ENCODE measurements around the gene PSMB5.

Gene PSMB5

GRCh38 chr14:23045419-23046357 is 11.0 kb upstream of the PSMB5 start:
- DNase-seq (ENCODE audit: low read depth in 2 of 3, low spot score in 1 of 3): no peak

GRCh38 chr14:23044840-23045239 is 10.1 kb upstream of the PSMB5 start:
- DNase-seq (ENCODE audit: low read depth in 2 of 3, low spot score in 1 of 3): no peak

DNA sequence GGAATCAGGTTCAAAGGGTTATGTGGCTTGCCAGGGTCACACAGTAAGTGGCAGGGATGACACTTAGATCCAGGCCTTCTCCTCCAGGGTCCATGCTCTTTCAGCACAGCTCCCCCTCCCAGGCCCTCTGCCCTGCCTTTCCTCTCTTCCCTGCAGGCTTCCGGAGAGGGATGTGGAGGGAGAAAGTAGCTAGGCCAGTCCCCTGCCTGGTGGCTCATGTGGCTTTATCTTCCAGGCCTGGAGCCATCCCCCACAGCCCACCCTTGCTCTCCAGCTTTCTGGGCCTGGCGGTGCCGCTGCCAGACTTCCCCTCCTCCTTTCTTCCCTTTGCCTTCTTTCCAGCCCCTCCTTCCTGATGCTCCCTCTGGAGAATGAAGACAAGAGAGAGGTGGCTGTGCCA is 9.1 kb upstream of the PSMB5 start:
- no peak for DNase-seq (ENCODE audit: low read depth in 2 of 3, low spot score in 1 of 3)

GRCh38 chr14:23043145-23043544 is 8.4 kb upstream of the PSMB5 start:
- no peak for DNase-seq (ENCODE audit: low read depth in 2 of 3, low spot score in 1 of 3)

- DNase-seq (ENCODE audit: low read depth in 2 of 3, low spot score in 1 of 3): no peak
Observed at GRCh38 chr14:23042162-23042965, 7.7 kb upstream of the PSMB5 start, which contains the start of gene PSMB11. PSMB11 (plus strand) TSS chr14:23042212; CDS start chr14:23042226, 14 bp downstream.

DNA sequence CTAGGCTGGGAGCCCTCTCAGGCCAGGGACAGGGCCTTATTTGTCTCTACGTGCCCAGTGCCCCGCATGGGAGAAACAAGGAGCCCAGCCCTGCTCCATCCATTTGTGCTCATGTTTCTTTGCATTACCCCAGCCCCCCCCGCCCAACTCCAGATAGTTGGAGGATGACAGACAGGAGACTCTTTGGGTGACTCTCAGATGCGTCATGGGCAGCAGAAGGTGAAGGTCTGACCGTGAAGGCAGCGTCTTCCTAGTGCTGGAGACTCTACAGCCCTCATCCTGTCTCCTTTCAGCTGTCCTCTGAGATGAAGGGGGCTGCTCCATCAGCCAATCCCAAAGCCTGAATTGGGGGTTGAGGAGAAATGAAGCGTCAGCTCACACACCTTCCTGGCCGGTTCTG is 7.0 kb upstream of the PSMB5 start:
- no peak for DNase-seq (ENCODE audit: low read depth in 2 of 3, low spot score in 1 of 3)

DNA sequence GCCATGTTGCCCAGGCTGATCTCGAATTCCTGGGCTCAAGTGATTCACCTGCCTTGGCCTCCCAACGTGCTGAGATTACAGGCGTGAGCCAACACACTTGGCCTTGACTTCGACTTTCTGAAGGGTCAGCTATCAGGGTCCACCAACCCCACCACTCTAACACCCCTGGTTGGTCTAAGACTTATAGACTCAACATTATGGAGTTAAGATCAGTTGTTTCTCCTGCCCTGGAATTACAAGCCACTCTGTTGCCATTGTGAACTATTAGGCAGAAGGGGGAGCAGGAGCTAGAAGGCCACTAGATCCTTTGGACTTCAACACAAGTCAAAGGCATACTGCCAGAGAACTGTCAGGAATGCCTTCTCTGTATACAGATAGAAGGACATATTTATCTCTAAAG is 5.4 kb upstream of the PSMB5 start:
- no peak for DNase-seq (ENCODE audit: low read depth in 2 of 3, low spot score in 1 of 3)

- DNase-seq (ENCODE audit: low read depth in 2 of 3, low spot score in 1 of 3): no peak
Observed at GRCh38 chr14:23035303-23036144, 824 bp upstream of the PSMB5 start.

GRCh38 chr14:23033801-23034497 is 751 bp downstream of the PSMB5 start:
- no peak for DNase-seq (ENCODE audit: low read depth in 2 of 3, low spot score in 1 of 3)

DNA sequence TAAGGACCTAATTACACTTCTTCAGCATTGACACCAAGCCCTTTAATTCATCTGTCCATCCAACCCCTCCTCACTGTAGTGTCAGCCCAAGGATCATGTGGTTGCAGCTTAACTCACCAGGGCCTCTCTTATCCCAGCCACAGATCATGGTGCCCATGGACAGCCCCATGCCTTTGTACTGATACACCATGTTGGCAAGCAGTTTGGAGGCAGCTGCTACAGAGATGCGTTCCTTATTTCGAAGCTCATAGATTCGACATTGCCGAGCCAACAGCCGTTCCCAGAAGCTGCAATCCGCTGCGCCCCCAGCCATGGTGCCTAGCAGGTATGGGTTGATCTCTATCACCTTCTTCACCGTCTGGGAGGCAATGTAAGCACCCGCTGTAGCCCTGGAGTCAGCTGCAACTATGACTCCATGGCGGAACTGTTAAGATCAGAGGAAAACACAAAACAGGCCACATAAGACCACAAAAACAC is 1.4 kb downstream of the PSMB5 start:
- DNase-seq (ENCODE audit: low read depth in 2 of 3, low spot score in 1 of 3): no peak

GRCh38 chr14:23030936-23031335 is 3.8 kb downstream of the PSMB5 start:
- no peak for DNase-seq (ENCODE audit: low read depth in 2 of 3, low spot score in 1 of 3)

DNA sequence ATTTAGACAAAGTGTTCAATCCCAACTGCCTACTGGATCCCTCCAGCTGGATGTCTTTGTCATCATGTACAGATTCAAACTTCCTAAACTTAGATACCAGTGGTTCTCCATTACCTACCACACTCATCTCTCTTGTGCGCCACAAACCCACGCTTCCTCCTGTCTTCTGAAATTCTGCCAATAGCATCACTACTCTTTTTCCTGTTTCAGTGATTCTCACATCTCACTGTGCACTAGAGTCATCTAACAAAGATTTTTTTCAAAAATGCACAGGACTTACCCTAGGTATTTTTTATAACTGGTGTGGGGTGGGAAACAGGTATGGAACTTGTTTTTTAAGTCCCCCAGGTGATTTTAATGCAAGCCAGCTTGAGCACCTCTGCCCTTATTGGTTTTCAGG is 5.9 kb downstream of the PSMB5 start:
- DNase-seq (ENCODE audit: low read depth in 2 of 3, low spot score in 1 of 3): no peak

GRCh38 chr14:23025151-23025814 is 9.4 kb downstream of the PSMB5 start:
- peak in 1 of 3 donors; percentile 28 for DNase-seq (ENCODE audit: low read depth in 2 of 3, low spot score in 1 of 3)

- DNase-seq (ENCODE audit: low read depth in 2 of 3, low spot score in 1 of 3): no peak
Observed at GRCh38 chr14:23024612-23025075, 10.1 kb downstream of the PSMB5 start.

DNA sequence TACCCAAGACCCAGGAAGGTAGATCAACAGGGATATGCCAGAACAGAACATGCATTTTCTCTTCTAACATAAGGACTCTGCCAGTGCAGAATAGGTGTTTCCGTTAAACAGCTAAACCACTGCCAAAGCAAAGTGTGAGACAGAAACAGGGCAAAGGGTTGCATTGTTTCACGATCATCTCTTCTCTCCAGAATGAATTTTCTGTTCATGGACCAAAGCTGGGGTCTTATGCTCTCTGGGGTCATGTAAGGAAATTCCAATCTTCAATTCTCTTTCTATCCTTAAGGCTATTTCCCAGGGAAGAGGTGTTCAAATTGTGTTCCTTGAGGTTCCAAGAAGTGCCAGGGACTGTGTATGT is 10.9 kb downstream of the PSMB5 start:
- DNase-seq (ENCODE audit: low read depth in 2 of 3, low spot score in 1 of 3): no peak

GRCh38 chr14:23023022-23023794 is 11.5 kb downstream of the PSMB5 start:
- DNase-seq (ENCODE audit: low read depth in 2 of 3, low spot score in 1 of 3): no peak

GRCh38 chr14:23021889-23022442 is 12.7 kb downstream of the PSMB5 start:
- no peak for DNase-seq (ENCODE audit: low read depth in 2 of 3, low spot score in 1 of 3)

- DNase-seq (ENCODE audit: low read depth in 2 of 3, low spot score in 1 of 3): no peak
Observed at GRCh38 chr14:23021434-23021833, 13.3 kb downstream of the PSMB5 start.

Measured in stimulated activated CD4-positive, alpha-beta T cell treated with anti-CD3 and anti-CD28 coated beads, Interleukin-12 subunit alpha, Interleukin-12 subunit beta, amount 100 ng/mL, for 48 hours (primary cell).